C4-2B (cell line): Measurements from ENCODE around the gene SREBF2.

ENCODE experiments used
- CTCF ChIP-seq: fragments of 450-650 bp; conservative IDR thresholded peaks from 2 replicates; pipeline ENCODE4 v1.5.1; 2017; ENCODE audit warnings: mild to moderate bottlenecking
- ZFX ChIP-seq: fragments of 450-650 bp; IDR thresholded peaks from 2 replicates; pipeline ENCODE4 v1.6.1; 2017

GRCh38 chr22:41893591-41894375 is 60.9 kb downstream of the SREBF2 start:
- TF ChIP-seq CTCF (no peak), ZFX (no peak)
